ENCODE measurements around the gene GPR55. TPM values are rescaled to one million over a fixed set of nuclear protein-coding genes. Genes with fewer than 3 reads are reported as not detected.

The GPR55 gene
- polyA plus RNA-seq, 1 donor (not counting 4 experiments of a cell fraction or from before 2014, with no cell fraction given), result not detected

DNA sequence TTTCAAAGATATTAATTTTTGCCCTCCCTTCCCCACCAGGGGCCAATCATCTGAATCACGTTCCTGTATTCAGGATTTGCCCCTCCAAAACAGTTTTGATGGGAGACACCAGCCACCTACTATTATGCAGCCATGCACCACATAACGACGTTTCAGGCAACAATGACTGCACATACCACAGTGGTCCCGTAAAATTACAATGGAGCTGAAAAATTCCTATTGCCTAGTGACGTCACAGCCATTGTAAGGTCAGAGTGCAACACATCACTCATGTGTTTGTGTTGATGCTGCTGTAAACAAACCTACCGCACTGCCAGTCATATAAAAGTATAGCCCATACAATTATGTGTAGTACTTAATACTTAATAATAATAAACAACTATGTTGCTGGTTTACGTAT is 37.7 kb downstream of the GPR55 start:
- no peaks in the 10 kb centered on the region for H4K20me1 ChIP-seq (ENCODE audit: control insufficient read depth, extremely low read depth, insufficient read depth, low read length)
- H3K9me3 ChIP-seq (ENCODE audit: control insufficient read depth, low read depth, low read length), result no peaks in the 10 kb centered on the region
- H2AFZ ChIP-seq (ENCODE audit: control insufficient read depth, low read length), result no peak overlapping the region
- H3K79me2 ChIP-seq (ENCODE audit: control insufficient read depth, insufficient read depth, low read length), result no peaks in the 10 kb centered on the region
- H3K9me1 ChIP-seq (ENCODE audit: control insufficient read depth, extremely low read depth, insufficient read depth, low read length), result no peaks in the 10 kb centered on the region
- no peaks in the 10 kb centered on the region for H3K36me3 ChIP-seq (ENCODE audit: control insufficient read depth in 2 of 2, extremely low read depth in 1 of 2, insufficient read depth in 2 of 2, low read length in 2 of 2)
- dilution Hi-C loops (cut with MboI; ENCODE audit: extremely low pct_ligation_motif_present, low sequenced_read_pairs), result no loop called here
- DNase-seq (ENCODE audit: low read depth, low spot score) (no peak), FAIRE-seq (no peak)
- no peak overlapping the region for H3K4me2 ChIP-seq (ENCODE audit: control insufficient read depth, extremely low read depth, insufficient read depth, low read depth, low read length)
- no peak overlapping the region for H3K9ac ChIP-seq (ENCODE audit: control insufficient read depth, extremely low read depth, insufficient read depth, low read length)
- no peak overlapping the region for H3K27ac ChIP-seq (ENCODE audit: control insufficient read depth, insufficient read depth, low read length)
- peaks cover 12% of the 10 kb centered on the region for H3K27me3 ChIP-seq (ENCODE audit: control insufficient read depth, extremely low read depth, insufficient read depth, low read length)
- H3K4me3 ChIP-seq (ENCODE audit: control insufficient read depth in 2 of 3, extremely low read depth in 1 of 3, insufficient read depth in 2 of 3, low read depth in 1 of 3, low read length in 3 of 3), result no peak overlapping the region
- no peak for TF ChIP-seq CTCF (optimal IDR thresholded peaks at IDR 0.05 in 1 of 3, IDR thresholded peaks at IDR 0.05 in 1 of 3, conservative IDR thresholded peaks at IDR 0.05 in 1 of 3; ENCODE audit: extremely low read depth in 1 of 3, insufficient read depth in 2 of 3, low read length in 3 of 3)
- no peak for TF ChIP-seq EZH2 (IDR thresholded peaks at IDR 0.05; ENCODE audit: low read length)
- H3K4me1 ChIP-seq (ENCODE audit: control insufficient read depth, extremely low read depth, insufficient read depth, low read length), result no peaks in the 10 kb centered on the region

- Histone ChIP-seq H3K4me2 (ENCODE audit: control insufficient read depth, extremely low read depth, insufficient read depth, low read depth, low read length) (no peak overlapping the region), H3K36me3 (ENCODE audit: control insufficient read depth in 2 of 2, extremely low read depth in 1 of 2, insufficient read depth in 2 of 2, low read length in 2 of 2) (no peaks in the 10 kb centered on the region), H4K20me1 (ENCODE audit: control insufficient read depth, extremely low read depth, insufficient read depth, low read length) (no peaks in the 10 kb centered on the region), H3K79me2 (ENCODE audit: control insufficient read depth, insufficient read depth, low read length) (no peaks in the 10 kb centered on the region), H3K27ac (ENCODE audit: control insufficient read depth, insufficient read depth, low read length) (no peak overlapping the region), H3K4me3 (ENCODE audit: control insufficient read depth in 2 of 3, extremely low read depth in 1 of 3, insufficient read depth in 2 of 3, low read depth in 1 of 3, low read length in 3 of 3) (no peak overlapping the region), H3K4me1 (ENCODE audit: control insufficient read depth, extremely low read depth, insufficient read depth, low read length) (no peaks in the 10 kb centered on the region), H3K9me3 (ENCODE audit: control insufficient read depth, low read depth, low read length) (no peaks in the 10 kb centered on the region), H3K9ac (ENCODE audit: control insufficient read depth, extremely low read depth, insufficient read depth, low read length) (no peak overlapping the region), H3K9me1 (ENCODE audit: control insufficient read depth, extremely low read depth, insufficient read depth, low read length) (no peaks in the 10 kb centered on the region), H3K27me3 (ENCODE audit: control insufficient read depth, extremely low read depth, insufficient read depth, low read length) (peaks cover 12% of the 10 kb centered on the region), H2AFZ (ENCODE audit: control insufficient read depth, low read length) (no peak overlapping the region)
- DNase-seq (ENCODE audit: low read depth, low spot score) (no peak), FAIRE-seq (no peak)
- TF ChIP-seq EZH2 (IDR thresholded peaks at IDR 0.05; ENCODE audit: low read length), result no peak
- no peak for TF ChIP-seq CTCF (optimal IDR thresholded peaks at IDR 0.05 in 1 of 3, IDR thresholded peaks at IDR 0.05 in 1 of 3, conservative IDR thresholded peaks at IDR 0.05 in 1 of 3; ENCODE audit: extremely low read depth in 1 of 3, insufficient read depth in 2 of 3, low read length in 3 of 3)
- dilution Hi-C loops (cut with MboI; ENCODE audit: extremely low pct_ligation_motif_present, low sequenced_read_pairs), result no loop called here
These were observed 38.4 kb downstream of the GPR55 start for GRCh38 chr2:230886671-230887071.
